GM19239 (cell line): Measurements from ENCODE around the gene LASP1.

Experiments used
- DNase-seq: peaks from one replicate; pipeline ENCODE4 v3.0.0; 2011; ENCODE audit warnings: low spot score; ENCODE audit not compliant: insufficient read length
- FAIRE-seq: peaks from 2 replicates; lab custom pipeline; 2011; peaks lifted over from hg19 to GRCh38; lab: Jason Lieb, UNC

LASP1 gene

DNA sequence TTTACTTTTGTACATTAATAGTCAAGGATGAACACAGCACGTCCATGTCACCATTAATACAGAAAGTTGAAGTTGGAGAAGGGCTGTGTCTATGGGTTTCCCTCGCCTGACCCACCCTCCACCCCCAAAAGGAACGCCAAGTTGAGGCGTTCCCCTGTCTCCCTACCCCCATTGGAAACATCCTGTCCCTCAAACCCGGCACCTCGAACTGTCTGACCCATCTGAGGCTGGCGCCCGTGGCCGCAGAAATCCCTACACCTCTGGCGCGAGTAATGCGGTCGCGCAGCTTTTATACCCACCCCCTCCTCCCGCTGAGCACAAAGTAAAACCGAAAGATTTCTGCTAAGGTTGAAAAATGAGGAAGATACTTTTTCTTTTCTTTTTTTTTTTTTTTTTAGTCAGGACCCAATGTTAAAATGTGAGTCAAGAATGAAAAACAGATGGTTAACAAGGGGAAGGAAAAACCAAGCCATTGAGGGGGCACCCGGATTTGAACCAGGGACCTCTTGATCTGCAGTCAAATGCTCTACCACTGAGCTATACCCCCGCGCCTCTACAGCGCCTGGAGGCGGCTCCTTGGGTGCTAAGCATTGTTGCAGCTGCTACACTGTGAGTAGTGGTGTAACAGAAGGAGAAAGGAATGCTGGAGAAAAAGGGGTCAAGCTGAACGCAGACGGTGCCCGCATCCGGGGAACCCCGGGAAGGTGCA lies 887 bp upstream of the LASP1 start:
- DNase-seq (peak; percentile 54), FAIRE-seq (peak; percentile 95)

DNA sequence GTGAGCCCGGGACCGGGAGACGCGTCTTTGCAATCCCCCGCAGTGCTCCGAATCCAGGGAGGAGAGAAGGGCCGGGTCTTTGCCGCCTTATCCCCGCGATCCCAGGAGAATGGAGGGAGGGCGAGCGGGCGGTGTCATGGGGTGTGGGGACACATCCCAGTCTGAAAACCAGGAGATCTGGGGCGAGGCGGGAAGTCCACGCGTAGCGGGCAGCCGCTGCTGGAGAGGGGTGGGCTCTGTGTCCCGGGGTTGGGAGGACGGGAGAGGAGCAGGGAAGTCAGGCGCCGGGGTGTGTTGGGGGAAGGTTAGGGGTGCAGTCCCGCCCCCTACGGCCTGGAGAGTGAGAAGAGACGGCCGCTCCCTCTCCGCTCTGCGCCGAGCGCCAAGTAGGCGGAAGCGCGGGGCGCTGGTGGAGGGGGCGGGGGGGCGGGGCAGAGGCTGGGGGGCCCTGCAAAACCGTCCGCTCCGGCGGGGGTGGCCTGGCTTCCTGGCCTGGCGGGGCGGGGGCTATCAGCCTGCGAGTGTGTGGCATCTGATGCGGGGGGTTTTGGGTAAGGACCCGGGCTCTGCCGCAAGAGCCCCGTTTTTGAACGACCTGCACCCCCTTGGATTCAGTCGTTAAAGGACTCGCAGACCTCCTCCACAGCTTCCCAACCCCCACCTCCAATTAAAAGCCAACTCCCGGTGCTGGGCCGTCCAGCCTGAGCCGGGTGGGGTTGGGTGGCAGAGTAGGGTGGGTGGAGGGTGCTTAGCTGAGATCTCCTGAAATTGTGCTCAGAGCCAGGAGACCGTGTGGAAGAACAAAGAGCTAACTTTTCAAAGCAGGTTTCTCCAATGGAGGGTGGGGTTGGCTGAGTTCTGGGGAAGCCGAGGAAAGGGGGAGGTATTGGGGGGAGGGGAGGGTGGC lies 654 bp downstream of the LASP1 start:
- DNase-seq = peak; percentile 69
- FAIRE-seq = peak; percentile 79

DNA sequence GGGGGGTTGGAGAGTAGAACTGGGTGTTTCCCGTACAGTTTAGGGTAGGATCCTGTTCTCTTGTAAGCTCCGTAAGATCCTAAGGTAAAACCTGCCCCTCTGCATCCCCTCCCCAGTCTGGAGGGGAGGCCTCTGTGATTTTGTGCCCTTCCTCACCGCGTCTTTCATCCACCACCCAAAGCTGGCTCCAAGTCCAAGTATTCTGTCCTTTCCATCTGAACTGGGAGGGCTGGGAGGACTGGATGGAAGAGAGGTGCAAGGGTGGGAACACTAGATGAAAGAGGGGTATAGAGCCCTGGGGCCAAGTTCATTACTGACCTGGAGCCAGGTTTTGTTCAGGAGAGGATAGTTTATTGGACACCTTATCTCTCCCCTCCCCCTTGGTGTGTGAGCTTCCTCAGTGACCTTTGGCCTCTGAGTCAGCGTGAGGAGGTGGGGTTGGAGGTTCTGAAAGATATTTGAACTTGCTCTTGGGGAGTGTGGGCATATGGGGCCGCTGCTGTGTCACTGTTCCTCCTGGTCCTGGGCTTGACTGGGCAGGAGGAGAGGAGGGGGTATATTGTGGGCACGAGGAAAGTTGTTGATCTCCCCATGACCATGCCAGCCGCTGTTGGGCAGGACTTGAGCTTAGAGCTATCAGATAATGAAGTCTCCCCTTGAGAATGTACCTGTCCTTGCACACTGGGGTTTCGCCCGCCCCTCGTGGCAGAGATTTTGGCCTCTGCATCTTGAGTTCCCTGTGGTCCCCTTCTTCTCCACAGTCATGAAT lies 1.6 kb downstream of the LASP1 start:
- peak; percentile 94 for FAIRE-seq
- DNase-seq = peak; percentile 55

DNA sequence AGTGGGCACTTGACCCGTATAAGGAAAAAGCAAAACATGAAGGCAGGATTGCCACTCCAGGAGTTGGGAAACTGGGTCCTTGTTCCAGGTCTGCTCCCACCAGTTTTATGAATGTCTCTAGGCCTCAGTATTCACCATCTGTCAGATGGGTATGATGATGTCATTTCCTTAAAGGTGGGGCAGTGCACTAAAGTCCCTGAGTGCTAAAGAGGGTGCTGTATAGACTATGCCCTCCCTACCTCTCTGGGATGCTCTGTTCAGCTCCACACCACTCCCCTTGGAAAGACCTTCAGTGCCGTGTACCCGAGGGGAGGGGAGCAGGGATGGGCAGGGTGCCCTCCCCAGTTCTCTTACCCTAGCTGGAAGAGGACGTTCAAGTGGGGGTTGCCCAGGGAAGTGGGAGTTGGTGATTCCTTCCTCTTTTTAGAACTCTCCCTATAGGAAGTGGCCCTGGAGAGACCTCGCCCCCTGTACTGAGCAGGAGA lies 2.2 kb downstream of the LASP1 start:
- FAIRE-seq (peak; percentile 49), DNase-seq (no peak)

DNA sequence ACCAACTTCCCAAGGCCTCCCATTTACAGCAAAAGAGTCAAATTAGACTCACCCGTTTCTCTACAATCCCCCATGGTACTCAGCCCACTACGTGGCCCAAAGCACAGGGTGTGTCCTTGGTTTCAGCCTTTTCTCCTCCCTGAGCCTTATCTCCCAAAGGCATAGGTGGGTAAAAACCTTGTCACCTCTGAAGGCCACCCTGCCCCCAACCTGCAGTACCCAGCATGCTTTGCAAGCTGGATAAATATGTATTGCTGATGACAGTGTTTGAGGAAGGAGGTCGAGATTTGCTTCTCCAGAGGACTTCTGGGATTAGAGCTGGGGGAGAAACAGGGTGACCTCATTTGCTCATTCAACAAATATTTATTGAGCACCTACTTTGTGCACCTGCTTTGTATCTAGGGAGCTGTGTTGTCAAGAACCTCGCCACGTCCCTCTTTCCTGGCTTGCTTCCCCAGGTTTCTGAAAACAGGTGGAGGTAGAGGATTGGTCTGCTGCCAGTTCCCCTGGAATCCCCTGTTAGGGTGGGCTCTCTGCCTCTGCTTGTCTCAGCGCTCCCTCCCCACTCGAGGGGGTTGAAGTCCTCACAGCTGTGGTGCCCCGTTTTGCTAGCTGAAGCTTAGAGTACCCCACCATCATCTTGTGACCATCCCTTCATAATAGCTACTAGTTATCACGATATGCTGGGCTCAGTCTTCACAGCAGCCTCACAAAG lies 3.0 kb downstream of the LASP1 start:
- DNase-seq = no peak
- no peak for FAIRE-seq

DNA sequence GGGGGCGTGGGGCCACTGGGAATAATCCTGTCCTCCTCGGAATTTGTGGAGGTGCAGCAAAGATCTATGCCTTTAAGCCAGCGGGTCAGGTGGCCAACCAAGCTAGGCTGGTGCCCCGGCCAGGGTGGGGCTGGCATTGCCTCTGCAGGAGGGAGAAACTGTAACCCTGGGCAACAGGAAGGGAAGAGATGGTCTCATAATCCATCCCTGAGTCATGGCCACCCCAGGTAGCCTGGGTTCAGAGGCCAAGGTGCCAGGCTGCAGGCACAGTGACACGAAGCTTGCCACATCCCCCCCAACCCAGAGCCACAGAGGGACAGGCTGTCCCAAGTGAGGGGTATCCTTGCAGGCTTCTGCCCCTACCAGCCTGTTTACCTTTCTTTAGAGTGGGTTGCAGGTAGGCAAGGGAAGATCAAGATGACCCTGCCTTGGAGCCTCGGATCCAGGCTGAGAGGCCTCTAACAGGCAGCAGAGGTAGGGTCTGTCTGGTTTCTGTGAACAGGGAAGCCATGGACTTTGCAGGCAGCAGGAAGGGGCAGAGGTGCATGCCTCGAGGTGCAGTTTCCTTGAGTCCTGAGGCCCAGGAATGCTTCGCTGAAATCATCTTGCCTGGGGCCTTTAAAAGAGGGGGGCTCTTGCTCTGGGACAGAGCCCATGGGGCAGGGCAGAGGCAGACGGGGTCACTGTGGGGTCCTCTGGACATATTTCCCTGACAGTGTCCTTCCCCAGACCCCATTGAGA lies 4.0 kb downstream of the LASP1 start:
- FAIRE-seq (no peak), DNase-seq (no peak)

DNA sequence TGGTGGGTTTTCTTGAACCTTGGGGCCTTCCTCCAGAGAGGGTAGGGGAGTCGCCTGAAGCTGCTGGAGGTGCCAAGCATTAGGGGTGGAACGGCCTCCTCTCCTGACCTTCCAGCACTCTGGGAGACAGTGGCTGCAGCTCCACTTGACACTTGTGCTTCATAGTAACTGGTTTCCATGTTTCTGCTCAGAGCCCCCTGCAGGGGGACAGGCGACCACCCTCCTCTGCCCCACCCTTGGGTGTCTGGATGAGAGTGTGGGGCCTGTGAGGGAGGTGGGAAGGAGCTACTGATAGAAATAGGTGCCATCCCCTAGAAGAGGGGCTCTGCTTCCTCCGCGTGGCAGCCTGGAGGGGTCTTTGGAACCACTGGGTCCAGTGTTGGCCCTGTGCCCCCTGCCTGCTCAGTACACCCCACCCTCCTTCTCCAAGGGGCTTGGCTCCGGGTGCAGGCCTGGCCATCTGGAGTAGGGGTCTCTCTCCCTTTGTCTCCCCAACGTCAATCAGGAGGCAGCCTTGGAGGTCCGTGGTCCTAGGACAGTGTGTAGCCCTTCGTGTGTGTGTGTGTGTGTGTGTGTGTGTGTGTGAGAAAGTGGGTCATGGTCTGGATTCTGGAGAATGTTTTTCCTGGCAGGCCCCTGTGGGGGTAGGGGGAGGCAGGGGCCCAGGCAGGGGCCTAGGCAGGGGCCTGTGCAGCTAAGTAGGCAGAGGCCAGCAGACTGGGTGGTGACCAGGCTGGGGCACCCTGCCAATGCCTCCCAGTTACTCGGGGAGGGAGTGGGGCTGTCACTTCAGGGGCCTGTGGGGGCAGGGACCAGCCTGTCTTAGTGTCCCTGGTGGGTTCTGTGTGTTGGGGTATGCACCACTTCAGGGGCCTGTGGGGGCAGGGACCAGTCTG lies 4.9 kb downstream of the LASP1 start:
- DNase-seq = no peak
- FAIRE-seq = no peak

DNA sequence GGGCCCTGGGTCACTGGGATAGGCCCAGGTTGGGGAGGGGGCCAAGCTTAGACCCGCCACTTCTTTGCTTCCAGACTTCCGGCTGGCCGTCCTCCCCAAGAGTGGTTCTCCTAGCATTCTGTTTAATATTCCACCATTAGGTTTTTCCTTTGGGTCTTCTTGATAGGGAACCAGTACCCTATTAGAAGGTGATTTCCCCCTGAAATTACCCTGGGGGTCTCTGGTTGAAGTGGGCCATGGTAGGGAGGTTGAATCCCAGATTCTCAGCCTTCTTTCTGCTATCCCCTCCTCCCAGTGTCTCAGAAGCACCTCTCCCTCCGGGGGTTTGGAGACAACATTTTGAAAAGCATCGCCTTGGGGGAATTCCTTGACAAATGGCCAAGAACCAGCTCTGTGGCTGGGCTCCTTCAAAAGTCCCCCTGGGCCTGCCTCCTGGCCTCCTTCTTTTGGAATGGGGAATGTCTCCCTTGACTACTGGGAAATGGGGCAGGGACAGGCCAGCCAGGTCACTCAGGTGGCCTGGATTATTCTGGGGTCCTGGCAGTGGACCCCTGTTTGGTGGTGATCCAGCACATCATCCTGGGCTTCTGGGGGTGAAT lies 5.7 kb downstream of the LASP1 start:
- DNase-seq (no peak), FAIRE-seq (no peak)

DNA sequence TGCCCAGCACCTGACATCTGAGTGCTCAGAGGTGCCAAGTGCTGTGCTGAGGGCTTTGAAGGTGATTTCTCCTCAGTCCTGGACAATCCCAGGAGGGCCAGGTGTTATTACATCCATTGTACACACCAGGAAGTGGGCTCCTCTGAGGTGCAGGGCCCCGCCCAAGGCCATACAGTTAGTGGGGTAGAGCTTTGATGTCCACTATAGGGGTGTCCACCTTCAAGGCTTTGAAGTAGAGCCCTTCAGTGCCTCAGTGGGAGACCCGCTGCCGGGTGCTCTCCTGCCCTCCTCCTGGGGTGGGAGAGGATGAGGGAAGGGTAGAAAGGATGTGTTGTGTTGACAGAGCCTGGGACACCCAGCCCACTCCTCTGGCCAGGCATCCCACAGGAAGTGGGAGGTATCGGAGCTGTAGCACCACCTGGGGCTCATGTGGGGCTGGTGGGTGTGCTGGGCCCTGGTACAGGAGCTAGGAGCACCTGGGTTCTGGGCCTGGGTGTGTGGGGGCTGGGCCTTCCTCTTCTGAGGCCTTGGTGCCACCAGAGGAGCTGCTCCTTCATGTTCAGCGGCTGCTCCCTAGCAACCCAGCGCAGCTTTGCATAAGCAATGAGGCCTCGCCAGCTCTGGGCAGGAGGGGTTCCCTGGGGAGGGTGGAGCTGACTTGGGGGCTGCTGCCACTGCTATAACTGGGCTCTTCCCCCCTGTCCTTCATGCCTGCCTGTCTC lies 7.4 kb downstream of the LASP1 start:
- FAIRE-seq (no peak), DNase-seq (no peak)

DNA sequence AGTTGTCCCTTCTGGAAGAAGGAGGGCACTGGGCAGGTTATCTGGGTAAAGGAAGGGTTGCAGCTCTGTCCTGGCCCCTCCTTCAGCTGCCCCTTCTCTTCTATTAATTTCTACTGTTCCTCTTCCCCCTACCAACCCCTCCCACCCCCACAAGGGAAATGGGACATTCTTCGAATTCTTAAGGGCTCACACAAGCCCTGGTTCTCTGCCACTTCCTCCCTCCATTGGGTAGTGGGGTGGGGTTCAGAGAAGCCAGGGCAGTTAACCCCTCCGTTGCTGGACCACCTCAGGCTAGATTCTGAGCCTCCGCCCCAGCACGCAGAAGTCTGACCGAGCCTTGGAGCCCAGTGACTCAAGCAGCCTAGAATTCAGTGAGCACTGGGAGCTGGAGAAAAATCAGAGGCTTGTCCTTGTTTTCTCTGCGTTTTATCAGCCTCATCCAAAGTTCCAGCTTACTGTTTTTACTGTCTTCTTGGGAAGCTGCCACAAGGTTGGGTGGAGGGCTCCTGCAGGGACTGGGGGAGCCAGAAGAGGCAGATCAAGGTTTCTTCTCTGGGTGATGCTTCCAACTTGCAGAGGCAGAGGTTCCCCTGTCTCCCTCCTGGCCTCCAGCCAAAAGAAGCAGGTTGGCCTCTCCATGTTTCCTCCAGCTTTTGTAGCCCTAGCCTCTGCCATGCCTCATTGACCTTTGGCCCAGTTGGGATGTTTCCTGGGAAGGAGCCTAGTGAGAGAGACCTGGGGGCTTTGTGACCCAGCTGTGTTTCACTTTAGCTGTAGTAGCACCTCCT lies 10.2 kb downstream of the LASP1 start:
- FAIRE-seq (no peak), DNase-seq (no peak)

DNA sequence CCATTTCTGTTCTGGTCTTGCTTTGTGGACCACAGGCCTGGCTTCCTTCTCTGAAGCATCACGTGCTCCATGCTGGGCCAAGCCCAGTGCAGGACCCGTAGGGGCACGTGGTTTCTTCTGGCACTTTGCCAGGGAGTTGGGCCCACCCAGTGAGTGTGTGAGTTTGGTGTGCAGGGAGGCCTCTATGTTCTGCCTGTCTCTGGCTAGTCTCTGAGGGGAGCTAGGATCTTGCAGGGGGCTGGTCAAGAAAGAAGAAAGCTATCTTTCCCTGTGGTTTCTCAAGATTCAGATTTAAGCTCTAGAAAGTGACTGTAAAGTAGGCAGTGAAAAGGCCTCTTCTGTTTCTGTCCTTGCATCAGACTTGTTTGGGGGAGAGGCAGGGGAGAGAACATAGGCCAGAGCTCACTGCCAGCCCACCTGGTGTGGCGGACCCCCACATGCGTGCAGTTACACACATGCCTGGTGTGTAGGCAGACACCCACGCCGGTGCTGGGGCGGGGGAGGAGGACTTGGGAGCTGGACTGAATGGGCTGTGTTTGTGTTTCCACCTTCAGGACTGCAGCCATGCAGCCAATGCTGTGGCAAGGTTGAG lies 11.8 kb downstream of the LASP1 start:
- DNase-seq (no peak), FAIRE-seq (no peak)

DNA sequence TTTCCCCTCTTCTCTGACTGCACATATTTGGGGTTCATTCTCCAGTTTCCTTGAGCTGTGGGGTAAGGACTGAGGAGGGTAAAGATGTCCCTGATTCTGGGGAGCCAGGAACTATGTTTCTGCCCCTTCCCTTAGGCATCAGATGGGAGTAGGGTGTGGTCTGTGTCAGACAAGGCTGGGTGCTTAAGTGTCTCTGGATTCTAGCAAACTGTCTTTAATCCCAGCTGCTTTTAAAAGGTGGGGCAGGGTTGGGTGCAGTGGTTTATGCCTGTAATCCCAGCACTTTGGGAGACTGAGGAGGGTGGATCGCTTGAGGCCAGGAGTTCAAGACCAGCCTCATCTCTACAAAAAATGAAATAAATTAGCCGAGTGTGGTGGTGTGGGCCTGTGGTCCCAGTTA lies 13.0 kb downstream of the LASP1 start:
- FAIRE-seq (no peak), DNase-seq (no peak)

DNA sequence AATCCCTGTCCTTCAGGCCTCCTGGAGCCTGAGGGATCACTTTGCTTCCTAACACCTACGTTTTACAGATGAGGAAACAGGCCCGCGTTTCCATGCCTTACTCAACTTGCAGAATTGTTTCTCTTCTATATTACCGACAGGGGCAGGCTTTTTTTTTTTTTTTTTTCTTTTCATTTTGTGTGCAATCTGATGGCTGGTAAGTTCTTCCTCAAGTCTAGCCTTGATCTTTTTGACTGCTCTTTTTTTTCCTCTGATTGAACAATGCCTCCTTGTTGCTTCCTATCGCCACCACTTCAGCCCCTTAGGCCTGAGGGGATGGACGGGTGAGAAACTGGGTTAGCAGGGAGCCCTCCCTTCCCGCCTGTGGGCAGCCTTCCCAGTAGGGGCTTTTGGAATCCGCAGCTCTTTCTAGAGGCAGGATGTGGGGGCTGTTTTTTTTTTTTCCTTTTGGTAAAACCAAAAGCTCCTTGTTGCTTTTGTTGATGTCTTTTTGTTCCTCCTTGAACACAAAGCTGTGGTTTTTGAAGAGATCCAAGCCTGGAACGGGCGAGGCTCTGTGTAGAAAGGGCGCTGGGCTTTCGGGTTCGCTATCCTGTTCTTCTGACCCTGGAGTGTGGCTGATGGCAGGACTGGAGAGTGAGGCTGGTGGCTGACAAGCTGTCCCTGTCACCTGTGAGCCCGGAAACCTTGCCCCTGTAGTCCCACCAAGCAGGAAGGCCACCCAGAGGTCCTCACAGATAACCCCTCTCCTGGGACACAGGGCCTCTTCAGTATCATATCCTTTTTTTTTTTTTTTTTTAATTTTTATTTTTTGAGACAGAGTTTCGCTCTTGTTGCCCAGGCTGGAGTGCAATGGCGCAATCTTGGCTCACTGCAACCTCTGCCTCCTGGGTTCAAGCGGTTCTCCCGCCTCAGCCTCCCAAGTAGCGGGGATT lies 14.0 kb downstream of the LASP1 start:
- no peak for DNase-seq
- no peak for FAIRE-seq

DNA sequence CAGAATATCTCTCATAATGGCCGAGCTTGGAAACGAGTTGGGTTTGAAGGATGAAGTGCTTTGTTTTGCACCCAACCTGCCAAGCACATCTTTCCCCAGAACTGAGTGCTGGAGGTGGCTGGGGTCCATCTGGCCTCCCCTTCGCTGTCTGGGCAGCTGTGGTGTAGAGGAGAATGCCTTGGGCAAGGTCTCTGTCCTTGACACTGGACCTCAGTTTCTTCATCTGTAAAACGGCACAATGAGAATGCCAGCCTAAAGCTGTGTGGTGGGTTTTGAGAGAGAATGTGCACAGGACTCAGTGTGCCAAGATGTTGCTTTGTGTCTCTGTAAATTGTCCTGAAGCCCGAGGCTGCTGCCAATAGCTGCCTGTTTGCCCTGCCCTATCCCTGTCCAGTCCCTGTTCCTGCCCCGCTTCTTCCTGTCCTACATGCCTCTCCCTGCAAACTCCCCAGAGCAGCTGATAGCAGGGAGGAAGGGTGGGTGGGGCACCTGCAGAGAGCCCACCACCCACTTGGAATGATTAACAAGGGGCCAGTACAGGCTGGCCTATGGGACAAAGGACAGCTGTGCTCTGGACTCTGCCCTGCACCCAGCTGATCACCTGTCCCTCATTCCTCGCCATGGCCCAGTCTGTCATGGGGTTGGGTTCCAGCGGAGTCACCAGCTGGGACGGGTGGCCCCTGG lies 15.3 kb downstream of the LASP1 start:
- DNase-seq = no peak
- FAIRE-seq = no peak
